Measurements from ENCODE around the gene GALNT13. TPM values are rescaled to one million over a fixed set of nuclear protein-coding genes. Genes with fewer than 3 reads are reported as not detected.

The GALNT13 gene
- total RNA-seq, 3 donors from 2014 or later, result 0.33 to 17.3 (median 0.44) TPM

GRCh38 chr2:154173919-154174318, 302.2 kb downstream of the GALNT13 start:
- Histone ChIP-seq H3K4me1 (no peaks in the 10 kb centered on the region), H3K4me3 (no peak overlapping the region), H3K36me3 (no peaks in the 10 kb centered on the region), H3K27me3 (no peaks in the 10 kb centered on the region), H3K27ac (no peak overlapping the region), H3K9me3 (no peaks in the 10 kb centered on the region)
- DNase-seq (ENCODE audit: low spot score in 2 of 2), result no peak
- no peak for TF ChIP-seq CTCF (IDR thresholded peaks at IDR 0.05)
- no peak for TF ChIP-seq POLR2AphosphoS5 (IDR thresholded peaks at IDR 0.05)
- intact Hi-C loops (cut with DNase I; ENCODE audit: low total_unique reads), result no loop called here

GRCh38 chr2:154182008-154182407, 310.3 kb downstream of the GALNT13 start:
- H3K9me3 ChIP-seq, result peaks cover 5 to 6% of the 10 kb centered on the region in 2 donors
- H3K27ac ChIP-seq, result no peak overlapping the region
- TF ChIP-seq CTCF (IDR thresholded peaks at IDR 0.05) (no peak), POLR2A (IDR thresholded peaks at IDR 0.05) (no peak)
- intact Hi-C loops (cut with DNase I; ENCODE audit: low total_unique reads), result no loop called here
- H3K27me3 ChIP-seq, result no peaks in the 10 kb centered on the region
- no peaks in the 10 kb centered on the region for H3K4me1 ChIP-seq
- H3K36me3 ChIP-seq, result no peaks in the 10 kb centered on the region
- no peak for DNase-seq (ENCODE audit: low spot score in 2 of 2)
- no peak overlapping the region for H3K4me3 ChIP-seq

- Histone ChIP-seq H3K4me3 (no peak overlapping the region), H3K27ac (no peak overlapping the region), H3K4me1 (no peaks in the 10 kb centered on the region), H3K9me3 (peaks cover 5 to 6% of the 10 kb centered on the region in 2 donors), H3K36me3 (no peaks in the 10 kb centered on the region), H3K27me3 (no peaks in the 10 kb centered on the region)
- no peak for TF ChIP-seq CTCF (IDR thresholded peaks at IDR 0.05)
- TF ChIP-seq POLR2A (IDR thresholded peaks at IDR 0.05), result no peak
- TF ChIP-seq POLR2AphosphoS5 (IDR thresholded peaks at IDR 0.05), result no peak
- intact Hi-C loops (cut with DNase I; ENCODE audit: low total_unique reads), result no loop called here
- DNase-seq (ENCODE audit: low spot score in 2 of 2), result no peak
Observed at GRCh38 chr2:154187948-154188347, 316.2 kb downstream of the GALNT13 start.

GRCh38 chr2:154189953-154190352, 318.2 kb downstream of the GALNT13 start:
- H3K4me3 ChIP-seq, result no peak overlapping the region
- H3K27ac ChIP-seq, result no peak overlapping the region
- H3K36me3 ChIP-seq, result no peaks in the 10 kb centered on the region
- intact Hi-C loops (cut with DNase I; ENCODE audit: low total_unique reads), result no loop called here
- peaks cover under 1 to 5% of the 10 kb centered on the region in 2 donors for H3K9me3 ChIP-seq
- TF ChIP-seq CTCF (IDR thresholded peaks at IDR 0.05) (no peak), POLR2A (IDR thresholded peaks at IDR 0.05) (no peak), POLR2AphosphoS5 (IDR thresholded peaks at IDR 0.05) (no peak)
- no peaks in the 10 kb centered on the region for H3K4me1 ChIP-seq
- H3K27me3 ChIP-seq, result no peaks in the 10 kb centered on the region
- DNase-seq (ENCODE audit: low spot score in 2 of 2), result no peak

GRCh38 chr2:154193246-154193645, 321.5 kb downstream of the GALNT13 start:
- DNase-seq (ENCODE audit: low spot score in 2 of 2), result no peak
- H3K9me3 ChIP-seq, result no peaks in the 10 kb centered on the region
- no peaks in the 10 kb centered on the region for H3K27me3 ChIP-seq
- no peak overlapping the region for H3K27ac ChIP-seq
- TF ChIP-seq POLR2AphosphoS5 (IDR thresholded peaks at IDR 0.05) (no peak), POLR2A (IDR thresholded peaks at IDR 0.05) (no peak), CTCF (IDR thresholded peaks at IDR 0.05) (no peak)
- intact Hi-C loops (cut with DNase I; ENCODE audit: low total_unique reads), result no loop called here
- no peaks in the 10 kb centered on the region for H3K4me1 ChIP-seq
- H3K36me3 ChIP-seq, result no peaks in the 10 kb centered on the region
- H3K4me3 ChIP-seq, result no peak overlapping the region

Data from breast epithelium (tissue), 4 donors.